Cardiac septum (tissue), 1 donor: Measurements from ENCODE around the gene NOS3. TPM values are rescaled to one million over a fixed set of nuclear protein-coding genes. Genes with fewer than 3 reads are reported as not detected.
A peak's percentile ranks its signal among the peaks of the same experiment; 100 is the strongest.

Source experiments
- DNase-seq: peaks from one replicate; pipeline ENCODE4 v3.0.0-alpha.2; 2020; ENCODE audit warnings: low spot score
- intact Hi-C: fragments of 100-400 bp; cut with DNase I; formaldehyde crosslinking; loops from one replicate; pipeline ENCODE4 v1.14.0; 2022
- long read RNA-seq: library from polyadenylated mRNA; unstranded; transcript quantifications from one replicate; pipeline ENCODE4 v2.0.0, GENCODE V29; 2021
- total RNA-seq: library from RNA; stranded (reverse); fragmentation: NEBNext Ultra II Directional; extraction: Animal tissue kit (Norgen Biotek cat#: 25700); gene quantifications from one replicate; pipeline ENCODE4 v1.2.1, GENCODE V29; 2021
- donor health status: DM: no; HTN: no; CAD: no.

NOS3 gene
- 26.5 TPM for total RNA-seq
- long read RNA-seq, partial matches to known transcripts = 27 of 35 reads
- long read RNA-seq, other reads (novel, unspliced or antisense) = 7 of 35 reads

GRCh38 chr7:150990416-150991186, at the start of gene NOS3:
NOS3 (plus strand) TSS chr7:150991017; CDS start chr7:150993804, 2,787 bp downstream.
- intact Hi-C loops = no loop called here
- DNase-seq = no peak

- intact Hi-C loops = loop anchor here (5.0 kb wide), 1 partner anchor 39 kb away; no protein-coding TSS in a partner anchor
- DNase-seq = peak; percentile 67
Observed at GRCh38 chr7:150941351-150942000, 49.3 kb upstream of the NOS3 start.

- peak; percentile 84 for DNase-seq
- intact Hi-C loops = loop anchor here (5.0 kb wide), 1 partner anchor 40 kb away; no protein-coding TSS in a partner anchor
Observed at GRCh38 chr7:150942001-150942590, 48.7 kb upstream of the NOS3 start.

GRCh38 chr7:150942591-150943452, 48.0 kb upstream of the NOS3 start:
- DNase-seq = peak; percentile 71
- intact Hi-C loops = loop anchor here (5.0 kb wide), 1 partner anchor 41 kb away; no protein-coding TSS in a partner anchor

GRCh38 chr7:150943453-150943814, 47.4 kb upstream of the NOS3 start:
- peak; percentile 49 for DNase-seq
- intact Hi-C loops = loop anchor here (5.0 kb wide), 1 partner anchor 41 kb away; no protein-coding TSS in a partner anchor

- intact Hi-C loops = loop anchor here (5.0 kb wide), 1 partner anchor 42 kb away; no protein-coding TSS in a partner anchor
- DNase-seq = peak; percentile 49
Observed at GRCh38 chr7:150944066-150945042, 46.5 kb upstream of the NOS3 start.

- peak; percentile 46 for DNase-seq
- intact Hi-C loops = no loop called here
Observed at GRCh38 chr7:150945171-150945852, 45.5 kb upstream of the NOS3 start.

GRCh38 chr7:150945853-150946420, 44.9 kb upstream of the NOS3 start:
- intact Hi-C loops = loop anchor here (1.0 kb wide), 1 partner anchor 26 kb away; no protein-coding TSS in a partner anchor

GRCh38 chr7:150946421-150947240, 44.2 kb upstream of the NOS3 start:
- intact Hi-C loops = loop anchor here (1.0 kb wide), 1 partner anchor 26 kb away; no protein-coding TSS in a partner anchor
- DNase-seq = peak; percentile 72

More at GRCh38 chr7:150945853-150946420, 44.9 kb upstream of the NOS3 start:
- peak; percentile 91 for DNase-seq

GRCh38 chr7:150947241-150947745, 43.5 kb upstream of the NOS3 start:
- peak; percentile 70 for DNase-seq
- intact Hi-C loops = no loop called here

- DNase-seq = peak; percentile 50
- intact Hi-C loops = no loop called here
Observed at GRCh38 chr7:150947761-150948651, 42.8 kb upstream of the NOS3 start.

GRCh38 chr7:150948791-150949251, 42.0 kb upstream of the NOS3 start:
- intact Hi-C loops = no loop called here
- DNase-seq = peak; percentile 74

GRCh38 chr7:150949564-150949963, 41.3 kb upstream of the NOS3 start:
- intact Hi-C loops = no loop called here
- DNase-seq = peak; percentile 46

GRCh38 chr7:150949971-150950491, 40.8 kb upstream of the NOS3 start:
- intact Hi-C loops = no loop called here
- DNase-seq = peak; percentile 59
